Psoas muscle (tissue), 8 donors: ENCODE data around the gene EYA4. TPM values are rescaled to one million over a fixed set of nuclear protein-coding genes. Genes with fewer than 3 reads are reported as not detected.
A peak's percentile ranks its signal among the peaks of the same experiment; 100 is the strongest.

Experiments used
- ATAC-seq, 4 donors: fragments of 200-7000 bp; cut with Tn5 transposase; one replicate each; pipeline ENCODE4 v1.9.1; 2020; ENCODE audit warnings: moderate library complexity in 3 of 4, mild to moderate bottlenecking in 2 of 4
- DNase-seq, 2 donors: peaks; one replicate each; pipeline ENCODE4 v3.0.0-alpha.2; 2020
- H3K27ac ChIP-seq: fragments of 200-600 bp; one replicate; pipeline ENCODE4 v1.8.0; 2022
- H3K27me3 ChIP-seq, 3 donors: fragments of 200-600 bp in 1 of 3; one replicate each; pipeline versions ENCODE4 v1.6.1 to v1.8.0; 2013 to 2022; ENCODE audit warnings: low read length in 2 of 3, mild to moderate bottlenecking in 2 of 3, moderate library complexity in 1 of 3; ENCODE audit not compliant: insufficient read depth in 3 of 3
- H3K36me3 ChIP-seq, 2 donors: fragments of 200-600 bp in 1 of 2; one replicate each; pipeline versions ENCODE4 v1.6.1 to v1.8.0; 2013 to 2022; ENCODE audit warnings: low read depth in 1 of 2, mild to moderate bottlenecking in 1 of 2, moderate library complexity in 1 of 2; ENCODE audit not compliant: insufficient read depth in 1 of 2
- H3K4me1 ChIP-seq: fragments of 200-600 bp; one replicate; pipeline ENCODE4 v1.8.0; 2022
- H3K4me3 ChIP-seq: fragments of 200-600 bp; one replicate; pipeline ENCODE4 v1.8.0; 2022; ENCODE audit warnings: mild to moderate bottlenecking
- H3K9me3 ChIP-seq: fragments of 200-600 bp; one replicate; pipeline ENCODE4 v1.8.0; 2022
- WGBS, 3 donors: extraction: QIAGEN DNeasy Blood & Tissue Kit; methylation state at CpG; one replicate each; pipeline versions ENCODE4 v1.1.6 to v1.1.7; 2013; 5-methylcytosine and 5-hydroxymethylcytosine counted together
- intact Hi-C, 2 donors: fragments of 100-400 bp; cut with DNase I; formaldehyde crosslinking; loops; one replicate each; pipeline versions ENCODE4 v1.11.0 to v1.14.2; 2022
- polyA plus RNA-seq, 3 donors: library from polyadenylated mRNA; stranded (reverse); fragments of 200-250 nt; gene quantifications; one replicate each; pipeline ENCODE4 v1.2.3, GENCODE V29; 2013
- total RNA-seq, 4 donors: library from RNA; stranded (reverse); fragmentation: NEBNext Ultra II Directional in 2 of 4; extraction: Animal tissue kit (Norgen Biotek cat#: 25700) in 2 of 4; gene quantifications; one replicate each; pipeline versions ENCODE4 v1.2.1 to v1.2.4, GENCODE V29; 2021 to 2023
- TF ChIP-seq, protein P1 (sequence below): fragments of 200-600 bp; IDR thresholded peaks from one replicate; pipeline ENCODE4 v1.8.0; 2022; ENCODE audit warnings: antibody characterized with exemption
- donor health status: healthy with polysubstance abuse.
- donor health status: DM: no; HTN: no; CAD: no; lungs with moderate emphysema.
- donor health status: Bipolar disorder and iron deficiency.
- donor health status: healthy.
- donor health status: DM: yes; HTN: yes; CAD: no.
- donor health status: DM: no; HTN: no; CAD: no.
- donor health status: DM: no; HTN: no; CAD: no.
- donor health status: DM: yes; HTN: yes; CAD: no.

The EYA4 gene
- total and polyA plus RNA-seq, 7 donors, result 5.6 to 48.3 (median 32.8) TPM

- ATAC-seq, result peak; percentile 80 to 86 (median 82)
- DNase-seq, result peak; percentile 22 to 77
Measured at GRCh38 chr6:133262804-133263203, 21.6 kb downstream of the EYA4 start.

DNA sequence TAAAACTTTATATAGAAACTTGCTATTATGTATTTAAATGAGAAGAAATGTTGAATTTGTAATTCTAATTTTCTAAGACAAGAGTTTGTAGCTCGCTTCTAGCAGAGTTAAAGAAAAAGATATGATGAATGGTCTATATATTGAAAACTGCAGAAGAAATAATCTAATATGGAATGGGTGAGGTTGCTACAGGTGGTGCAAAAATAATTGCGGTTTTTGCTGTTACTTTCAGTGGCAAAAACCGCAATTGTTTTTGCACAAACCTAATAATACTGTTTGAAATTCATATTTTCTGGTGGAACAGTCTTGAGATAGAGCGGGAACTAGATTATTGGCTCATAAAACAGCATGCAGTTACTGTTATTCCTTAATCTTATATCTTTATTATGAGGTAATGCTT is 23.9 kb downstream of the EYA4 start:
- WGBS, 3 donors, result 90 to 93% (median 92%) methylated on average over 4 of the region's 4 CpGs
- TF ChIP-seq, protein P1, sequence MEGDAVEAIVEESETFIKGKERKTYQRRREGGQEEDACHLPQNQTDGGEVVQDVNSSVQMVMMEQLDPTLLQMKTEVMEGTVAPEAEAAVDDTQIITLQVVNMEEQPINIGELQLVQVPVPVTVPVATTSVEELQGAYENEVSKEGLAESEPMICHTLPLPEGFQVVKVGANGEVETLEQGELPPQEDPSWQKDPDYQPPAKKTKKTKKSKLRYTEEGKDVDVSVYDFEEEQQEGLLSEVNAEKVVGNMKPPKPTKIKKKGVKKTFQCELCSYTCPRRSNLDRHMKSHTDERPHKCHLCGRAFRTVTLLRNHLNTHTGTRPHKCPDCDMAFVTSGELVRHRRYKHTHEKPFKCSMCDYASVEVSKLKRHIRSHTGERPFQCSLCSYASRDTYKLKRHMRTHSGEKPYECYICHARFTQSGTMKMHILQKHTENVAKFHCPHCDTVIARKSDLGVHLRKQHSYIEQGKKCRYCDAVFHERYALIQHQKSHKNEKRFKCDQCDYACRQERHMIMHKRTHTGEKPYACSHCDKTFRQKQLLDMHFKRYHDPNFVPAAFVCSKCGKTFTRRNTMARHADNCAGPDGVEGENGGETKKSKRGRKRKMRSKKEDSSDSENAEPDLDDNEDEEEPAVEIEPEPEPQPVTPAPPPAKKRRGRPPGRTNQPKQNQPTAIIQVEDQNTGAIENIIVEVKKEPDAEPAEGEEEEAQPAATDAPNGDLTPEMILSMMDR, result no peak
- Histone ChIP-seq H3K4me3 (no peak overlapping the region), H3K27ac (no peak overlapping the region), H3K36me3 (peaks cover 0 to 3% of the 10 kb centered on the region in 2 donors), H3K27me3 (no peaks in the 10 kb centered on the region), H3K9me3 (no peaks in the 10 kb centered on the region), H3K4me1 (peaks cover 35% of the 10 kb centered on the region)
- intact Hi-C loops, result no loop called here
- DNase-seq (no peak), ATAC-seq (no peak)

More at GRCh38 chr6:133262804-133263203, 21.6 kb downstream of the EYA4 start:
- TF ChIP-seq, protein P1, result no peak
- H3K27ac ChIP-seq, result peak overlapping the region; percentile 50
- peaks cover 51% of the 10 kb centered on the region for H3K4me1 ChIP-seq
- H3K27me3 ChIP-seq, result no peaks in the 10 kb centered on the region
- intact Hi-C loops, result no loop called here
- H3K36me3 ChIP-seq, result no peaks in the 10 kb centered on the region
- no peak overlapping the region for H3K4me3 ChIP-seq
- H3K9me3 ChIP-seq, result no peaks in the 10 kb centered on the region
- 14 to 28% (median 28%) methylated on average over 2 of the region's 2 CpGs for WGBS, 3 donors

DNA sequence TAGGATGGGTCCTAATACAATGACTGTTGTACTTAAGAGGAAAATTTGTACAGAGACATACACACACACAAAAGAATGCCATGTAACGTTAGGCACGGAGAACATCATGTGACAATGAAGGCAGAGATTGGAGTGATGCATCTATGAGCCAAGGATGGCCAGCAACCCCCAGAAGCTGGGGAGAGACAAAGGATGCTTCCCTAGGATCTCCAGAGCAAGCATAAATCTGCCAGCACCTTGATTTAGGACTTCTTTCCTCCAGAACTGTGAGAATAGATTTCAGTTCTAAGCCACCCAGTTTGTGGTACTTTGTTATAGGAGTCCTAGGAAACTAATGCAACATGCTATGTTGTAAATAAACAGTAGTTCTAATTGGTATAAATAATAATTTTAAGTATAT is 25.0 kb downstream of the EYA4 start:
- no peaks in the 10 kb centered on the region for H3K9me3 ChIP-seq
- no peaks in the 10 kb centered on the region for H3K27me3 ChIP-seq
- H3K4me3 ChIP-seq, result no peak overlapping the region
- TF ChIP-seq, protein P1, result no peak
- peaks cover 28% of the 10 kb centered on the region for H3K4me1 ChIP-seq
- H3K27ac ChIP-seq, result no peak overlapping the region
- WGBS, 3 donors, result 28 to 47% (median 37%) methylated on average over 2 of the region's 2 CpGs
- H3K36me3 ChIP-seq, result peaks cover 0 to 3% of the 10 kb centered on the region in 2 donors
- DNase-seq (no peak), ATAC-seq (no peak)
- intact Hi-C loops, result no loop called here

GRCh38 chr6:133268621-133269020 is 27.5 kb downstream of the EYA4 start:
- DNase-seq (no peak), ATAC-seq (no peak)
- peaks cover 11% of the 10 kb centered on the region for H3K4me1 ChIP-seq
- H3K27ac ChIP-seq, result no peak overlapping the region
- H3K36me3 ChIP-seq, result peaks cover 0 to 3% of the 10 kb centered on the region in 2 donors
- TF ChIP-seq, protein P1, result no peak
- WGBS, 3 donors, result 73 to 82% (median 78%) methylated on average over 5 of the region's 5 CpGs
- no peak overlapping the region for H3K4me3 ChIP-seq
- intact Hi-C loops, result no loop called here
- no peaks in the 10 kb centered on the region for H3K9me3 ChIP-seq
- no peaks in the 10 kb centered on the region for H3K27me3 ChIP-seq

DNA sequence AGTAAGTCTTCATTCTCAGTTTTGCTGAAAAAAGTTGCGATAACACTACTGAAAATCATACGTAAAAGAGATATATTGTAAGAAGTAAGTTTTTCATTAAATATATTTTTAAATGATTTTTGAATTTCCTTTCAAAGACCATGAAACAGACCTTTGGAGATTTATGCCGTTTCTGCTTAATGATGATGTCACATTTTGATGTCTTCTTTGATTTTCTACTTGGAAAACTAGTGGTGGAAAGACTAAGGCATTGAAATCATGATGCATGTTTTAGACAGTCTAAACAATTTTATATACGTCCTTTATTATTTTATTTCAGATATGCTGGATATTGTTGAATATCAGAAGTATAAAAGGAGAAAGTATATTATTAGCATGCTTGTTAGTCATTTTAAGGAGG is 33.7 kb downstream of the EYA4 start:
- no peaks in the 10 kb centered on the region for H3K27me3 ChIP-seq
- H3K9me3 ChIP-seq, result no peaks in the 10 kb centered on the region
- no peak for ATAC-seq
- intact Hi-C loops, result no loop called here
- WGBS, 3 donors, result 82 to 84% (median 83%) methylated on average over 4 of the region's 4 CpGs
- H3K4me3 ChIP-seq, result no peak overlapping the region
- peaks cover 0 to 13% of the 10 kb centered on the region in 2 donors for H3K36me3 ChIP-seq
- TF ChIP-seq, protein P1, result no peak
- DNase-seq, result no peak
- H3K4me1 ChIP-seq, result peaks cover 21% of the 10 kb centered on the region
- H3K27ac ChIP-seq, result no peak overlapping the region
